HG03280 (cell line): Measurements from ENCODE around the gene LMBR1.
"Not testable (repeated sequence)": the region's sequence is repeated elsewhere in the genome, so short reads cannot be mapped to it uniquely, and the experiment has no call there.

Experiments used
- ATAC-seq: cut with Tn5 transposase; IDR thresholded peaks from one replicate; pipeline ENCODE4 v1.9.1; 2021; ENCODE audit warnings: mild to moderate bottlenecking, moderate library complexity; ENCODE audit not compliant: unreplicated experiment

The LMBR1 gene

DNA sequence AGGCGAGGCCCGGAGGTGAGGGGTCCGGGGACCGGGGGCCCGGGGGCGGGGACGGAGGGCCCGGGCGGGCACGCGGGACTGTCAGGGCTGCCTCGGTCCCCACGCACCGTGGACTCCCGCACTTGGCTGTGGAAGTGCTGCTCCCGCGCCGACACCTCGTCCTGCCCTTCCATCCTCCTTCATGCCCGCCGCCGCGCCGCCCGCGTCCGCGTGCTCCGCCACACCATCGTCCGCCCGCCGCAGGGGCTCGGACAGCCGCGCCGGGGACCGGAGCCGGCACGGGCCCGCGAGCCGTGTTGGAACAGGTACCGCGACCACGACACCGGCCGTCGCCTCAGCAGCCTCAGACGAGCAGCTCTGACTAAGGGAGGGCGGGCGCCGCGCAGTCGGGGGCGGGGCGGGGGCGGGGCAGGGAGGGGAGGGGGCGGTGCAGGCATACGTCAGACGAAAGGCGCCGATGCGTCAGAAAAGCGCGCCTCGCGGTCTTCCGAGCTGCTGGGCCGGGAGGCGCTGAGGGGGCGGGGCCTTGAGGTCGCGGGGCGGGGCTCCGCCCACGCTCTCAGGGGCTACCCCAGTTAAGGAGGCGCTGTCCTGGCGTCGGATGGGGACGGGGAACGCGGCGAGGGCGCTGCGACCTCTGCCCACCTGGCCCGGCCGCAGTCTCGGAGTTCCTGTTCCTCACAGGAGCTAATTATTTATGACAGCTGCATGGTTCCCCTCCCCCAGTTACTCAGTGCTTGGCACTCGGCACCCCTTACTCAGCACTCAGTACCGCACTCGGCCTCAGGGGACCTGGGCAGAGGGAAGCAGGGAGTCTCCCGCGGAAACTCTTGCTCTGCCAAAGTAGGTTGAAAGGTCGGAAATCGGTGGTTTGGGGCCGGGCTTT, at the start of gene LMBR1:
Gene LMBR1, minus strand, starts transcription at position 363 of the 886 bp plus-strand sequence. Its CDS starts 190 bp downstream, at position 173.
- ATAC-seq: peak; percentile 74

- no peak for ATAC-seq
Observed at GRCh38 chr7:156942708-156943090, 49.7 kb upstream of the LMBR1 start.

- no peak for ATAC-seq
Observed at GRCh38 chr7:156941393-156942182, 48.6 kb upstream of the LMBR1 start.

DNA sequence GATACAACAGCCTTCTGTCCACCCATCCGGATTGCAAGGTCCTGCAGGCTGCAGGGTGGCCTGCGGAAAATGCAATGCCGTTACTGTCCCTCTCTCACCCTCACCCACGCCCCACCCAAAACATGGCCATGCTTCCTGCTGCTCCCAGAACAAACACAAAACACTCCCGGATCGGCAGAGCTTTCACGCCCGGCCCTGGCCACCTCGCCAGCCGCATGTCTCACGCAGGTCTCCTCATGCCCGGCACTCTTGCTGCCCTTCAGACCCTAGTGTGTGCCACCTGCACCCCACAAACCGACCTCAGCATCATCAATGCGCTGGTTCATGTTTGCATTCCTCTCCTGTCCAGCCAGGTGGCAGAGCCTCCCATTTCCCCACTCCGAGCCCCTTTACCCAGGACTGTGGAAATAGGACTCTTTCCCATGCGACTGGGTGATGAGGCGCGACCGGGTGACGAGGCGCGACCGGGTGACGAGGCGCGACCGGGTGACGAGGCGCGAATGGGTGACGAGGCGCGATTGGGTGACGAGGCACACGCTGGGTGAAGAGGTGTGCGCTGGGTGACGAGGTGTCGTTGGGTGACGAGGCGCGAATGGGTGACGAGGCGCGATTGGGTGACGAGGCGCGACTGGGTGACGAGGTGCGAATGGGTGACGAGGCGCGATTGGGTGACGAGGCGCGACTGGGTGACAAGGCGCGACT, 47.6 kb upstream of the LMBR1 start:
- ATAC-seq: no peak

DNA sequence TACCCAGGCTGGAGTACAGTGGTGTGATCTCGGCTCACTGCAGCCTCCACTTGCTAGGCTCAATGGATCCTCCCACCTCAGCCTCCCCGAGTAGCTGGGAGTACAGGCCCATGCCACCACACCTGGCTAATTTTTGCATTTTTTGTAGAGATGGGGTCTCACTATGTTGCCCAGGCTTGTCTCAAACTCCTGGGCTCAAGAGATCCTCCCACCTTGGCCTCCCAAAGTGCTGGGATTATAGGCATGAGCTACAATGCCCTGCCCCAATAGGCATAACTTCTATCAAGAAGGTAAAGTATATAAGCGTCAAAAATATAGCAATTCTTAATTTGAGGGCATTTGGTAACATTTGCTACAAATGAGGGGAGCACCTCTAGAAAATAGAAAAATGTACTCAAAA, 43.8 kb upstream of the LMBR1 start:
- ATAC-seq: not testable (repeated sequence)

DNA sequence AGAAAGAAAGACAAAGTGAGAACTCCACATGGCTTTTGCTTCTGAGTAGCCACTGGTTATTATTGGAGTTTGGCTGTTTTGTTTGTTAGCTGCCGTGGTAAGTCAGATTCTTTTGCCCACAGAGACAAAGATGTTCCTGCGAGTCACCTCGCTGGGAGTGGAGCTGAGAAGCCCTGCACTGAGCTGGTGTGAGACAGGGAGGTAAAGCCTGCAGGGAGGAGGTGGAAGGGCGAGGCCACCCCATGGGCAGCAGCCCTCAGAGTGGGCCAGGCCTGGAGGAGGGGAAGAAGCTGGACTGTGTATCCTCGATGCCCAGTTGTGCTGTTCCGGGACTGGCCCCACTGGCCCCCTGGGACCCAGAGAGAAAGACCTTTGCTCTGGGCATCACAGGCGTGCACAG, 42.3 kb upstream of the LMBR1 start:
- no peak for ATAC-seq

DNA sequence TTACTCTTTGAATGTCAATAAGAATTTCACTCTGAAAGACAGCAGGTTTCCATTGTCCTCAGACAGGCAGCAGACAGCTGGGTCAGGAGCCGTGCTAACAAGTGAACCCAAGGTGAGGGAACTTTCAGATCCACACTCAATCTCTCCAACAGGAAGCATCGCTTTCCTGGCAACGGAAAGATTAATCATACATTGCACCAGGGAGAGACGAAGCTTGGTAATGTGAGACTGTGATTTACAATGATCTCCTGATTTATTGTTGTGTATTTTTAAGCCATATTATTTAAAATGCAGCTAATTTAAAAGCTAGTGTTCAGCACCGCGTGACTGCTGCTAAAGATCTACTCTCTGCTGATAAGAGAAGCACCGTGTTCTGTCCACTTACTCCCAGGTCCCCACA, 39.0 kb upstream of the LMBR1 start:
- ATAC-seq: no peak

GRCh38 chr7:156929789-156930539, 37.0 kb upstream of the LMBR1 start:
- no peak for ATAC-seq

DNA sequence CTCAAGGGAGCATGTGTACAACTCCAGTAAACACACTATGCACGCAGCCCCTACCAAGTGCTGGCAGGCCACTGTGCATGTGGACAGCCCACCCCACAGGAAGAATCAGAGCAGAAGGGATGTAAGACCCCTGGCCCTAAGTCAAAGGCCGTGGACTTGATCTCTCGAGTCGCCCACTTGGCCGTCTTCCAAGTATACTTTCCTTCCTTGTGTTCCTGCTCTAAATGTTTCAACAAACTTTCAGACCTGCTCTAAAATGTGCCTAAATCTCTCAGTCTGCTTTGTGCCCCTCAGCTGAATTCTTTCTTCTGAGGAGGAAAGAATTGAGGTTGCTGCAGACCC, 35.4 kb upstream of the LMBR1 start:
- ATAC-seq: no peak

GRCh38 chr7:156927571-156928405, 34.8 kb upstream of the LMBR1 start:
- no peak for ATAC-seq

DNA sequence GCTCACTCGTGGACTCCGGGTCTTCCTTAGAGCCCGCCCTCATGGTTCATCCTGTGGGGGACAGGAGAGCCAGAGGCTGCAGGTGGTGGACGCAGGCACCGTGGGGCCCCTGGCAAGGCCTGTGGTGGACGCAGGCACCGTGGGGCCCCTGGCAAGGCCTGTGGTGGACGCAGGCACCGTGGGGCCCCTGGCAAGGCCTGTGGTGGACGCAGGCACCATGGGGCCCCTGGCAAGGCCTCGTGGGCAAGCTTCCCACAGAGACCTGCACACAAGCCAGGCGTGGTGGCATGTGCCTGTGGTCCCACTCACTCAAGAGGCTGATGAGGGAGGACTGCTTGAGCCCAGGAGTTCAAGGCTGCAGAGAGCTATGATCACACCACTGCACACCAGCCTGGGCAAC, 32.8 kb upstream of the LMBR1 start:
- ATAC-seq: not testable (repeated sequence)

DNA sequence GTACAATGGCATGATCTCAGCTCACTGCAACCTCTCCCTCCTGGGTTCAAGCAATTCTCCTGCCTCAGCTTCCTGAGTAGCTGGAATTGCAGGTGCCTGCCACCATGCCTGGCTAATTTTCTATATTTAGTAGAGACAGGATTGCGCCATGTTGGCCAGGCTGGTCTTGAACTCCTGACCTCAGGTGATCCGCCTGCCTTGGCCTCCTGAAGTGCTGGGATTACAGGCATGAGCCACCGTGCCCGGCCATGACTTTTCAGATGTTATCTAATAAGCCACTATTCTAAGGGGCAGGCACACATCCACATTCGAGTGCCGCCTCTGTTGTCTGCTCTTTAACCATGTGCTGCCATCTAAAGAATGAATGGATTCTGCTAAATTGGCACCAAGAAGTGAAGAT, 29.3 kb upstream of the LMBR1 start:
- ATAC-seq: not testable (repeated sequence)

- ATAC-seq: not testable (repeated sequence)
Observed at GRCh38 chr7:156920487-156921373, 27.7 kb upstream of the LMBR1 start.

GRCh38 chr7:156920076-156920475, 27.1 kb upstream of the LMBR1 start:
- no peak for ATAC-seq

DNA sequence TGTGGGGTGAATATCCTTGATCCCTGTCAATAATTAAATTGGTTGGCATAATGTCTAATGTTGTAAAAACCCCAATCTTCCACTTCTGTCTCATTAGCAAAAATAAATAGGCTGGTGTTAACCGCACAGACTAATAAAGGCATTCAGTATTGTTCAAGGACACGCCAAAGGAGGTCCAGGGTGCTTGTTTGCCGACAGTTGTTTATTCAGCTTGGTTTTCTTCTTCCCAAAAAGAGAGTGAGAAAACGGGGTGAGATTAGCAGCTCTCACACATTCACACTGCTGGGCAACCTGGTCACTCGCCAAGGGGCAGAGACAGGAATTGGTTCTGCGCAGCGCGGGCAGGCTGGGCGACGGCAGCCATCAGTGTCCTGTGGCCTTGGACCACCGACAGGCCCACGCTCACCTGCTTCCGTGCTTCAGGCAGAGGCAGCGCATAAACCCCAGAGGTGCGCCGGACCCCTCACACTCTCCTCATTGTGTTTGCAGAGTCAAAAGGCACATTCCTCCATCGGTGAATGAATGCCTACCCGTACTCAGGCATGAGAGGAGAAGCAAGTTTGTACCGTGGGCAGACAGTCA, 26.2 kb upstream of the LMBR1 start:
- no peak for ATAC-seq

GRCh38 chr7:156918635-156919034, 25.7 kb upstream of the LMBR1 start:
- no peak for ATAC-seq

DNA sequence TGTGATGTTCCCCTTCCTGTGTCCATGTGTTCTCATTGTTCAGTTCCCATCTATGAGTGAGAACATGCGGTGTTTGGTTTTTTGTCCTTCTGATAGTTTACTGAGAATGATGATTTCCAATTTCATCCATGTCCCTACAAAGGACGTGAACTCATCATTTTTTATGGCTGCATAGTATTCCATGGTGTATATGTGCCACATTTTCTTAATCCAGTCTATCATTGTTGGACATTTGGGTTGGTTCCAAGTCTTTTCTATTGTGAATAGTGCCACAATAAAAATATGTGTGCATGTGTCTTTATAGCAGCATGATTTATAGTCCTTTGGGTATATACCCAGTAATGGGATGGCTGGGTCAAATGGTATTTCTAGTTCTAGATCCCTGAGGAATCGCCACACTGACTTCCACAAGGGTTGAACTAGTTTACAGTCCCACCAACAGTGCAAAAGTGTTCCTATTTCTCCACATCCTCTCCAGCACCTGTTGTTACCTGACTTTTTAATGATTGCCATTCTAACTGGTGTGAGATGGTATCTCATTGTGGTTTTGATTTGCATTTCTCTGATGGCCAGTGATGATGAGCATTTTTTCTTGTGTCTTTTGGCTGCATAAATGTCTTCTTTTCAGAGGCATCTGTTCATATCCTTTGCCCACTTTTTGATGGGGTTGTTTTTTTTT, 16.7 kb upstream of the LMBR1 start:
- ATAC-seq: not testable (repeated sequence)

GRCh38 chr7:156907656-156908055, 14.7 kb upstream of the LMBR1 start:
- ATAC-seq: no peak
